ENCODE data around the gene ARRDC4. TPM values are rescaled to one million over a fixed set of nuclear protein-coding genes. Genes with fewer than 3 reads are reported as not detected.

ARRDC4 gene
- polyA plus RNA-seq, 1 of the 3 experiments (the other 2 are of a cell fraction): 2.3 TPM

GRCh38 chr15:97944724-97945123, 15.8 kb upstream of the ARRDC4 start:
- Histone ChIP-seq H3K79me2 (ENCODE audit: insufficient read depth) (no peaks in the 10 kb centered on the region), H3K9me2 (no peaks in the 10 kb centered on the region), H3K36me3 (replicated peaks in 1 of 2; ENCODE audit: control insufficient read depth in 1 of 2, insufficient read depth in 2 of 2, low read length in 1 of 2) (no peaks in the 10 kb centered on the region), H3F3A (replicated peaks; ENCODE audit: insufficient read depth) (no peaks in the 10 kb centered on the region), H3K9me3 (no peaks in the 10 kb centered on the region), H3K9ac (no peak overlapping the region), H3K27ac (ENCODE audit: low read depth in 2 of 2, low read length in 1 of 2) (no peak overlapping the region), H3K4me2 (no peak overlapping the region), H2AFZ (ENCODE audit: low read depth) (no peak overlapping the region), H3K4me1 (ENCODE audit: control insufficient read depth in 1 of 2, insufficient read depth in 2 of 2, low read depth in 1 of 2, low read length in 1 of 2) (no peaks in the 10 kb centered on the region), H3K27me3 (ENCODE audit: insufficient read depth) (peaks cover 10% of the 10 kb centered on the region; the same call in 1 of the 2 replicates), H3K4me3 (ENCODE audit: low read depth in 2 of 2, low read length in 1 of 2) (no peak overlapping the region), H4K20me1 (ENCODE audit: insufficient read depth) (no peaks in the 10 kb centered on the region)
- ChIA-PET POLR2A (no interaction called here), CTCF (interaction anchor here (1.2 to 1.3 kb wide), 3 partner anchors 9 to 40 kb away, joined by 3 to 4 read pairs (median 3); no protein-coding TSS in a partner anchor)
- TF ChIP-seq TCF12 (IDR thresholded peaks at IDR 0.05) (no peak), RAD21 (IDR thresholded peaks at IDR 0.05; ENCODE audit: low read length) (no peak), CHD2 (IDR thresholded peaks at IDR 0.05; ENCODE audit: low read length, partially characterized antibody) (no peak), POLR2AphosphoS5 (IDR thresholded peaks at IDR 0.05; ENCODE audit: low read depth, low read length) (no peak), EP300 (IDR thresholded peaks at IDR 0.05; ENCODE audit: borderline replicate concordance in 1 of 2, low read depth in 1 of 2, low read length in 1 of 2) (no peak), RCOR1 (IDR thresholded peaks at IDR 0.05; ENCODE audit: low read length) (no peak), GABPA (IDR thresholded peaks at IDR 0.05; ENCODE audit: low read depth) (no peak), MEF2A (IDR thresholded peaks at IDR 0.05; ENCODE audit: borderline replicate concordance, low read depth) (no peak), FOSL2 (IDR thresholded peaks at IDR 0.05; ENCODE audit: borderline replicate concordance, low read depth) (no peak), USF1 (IDR thresholded peaks at IDR 0.05; ENCODE audit: borderline replicate concordance, low read depth) (no peak), TEAD4 (IDR thresholded peaks at IDR 0.05; ENCODE audit: borderline replicate concordance, insufficient read depth) (no peak), EZH2phosphoT487 (IDR thresholded peaks at IDR 0.05; ENCODE audit: borderline replicate concordance, low read depth) (no peak), NFIC (IDR thresholded peaks at IDR 0.05; ENCODE audit: borderline replicate concordance) (no peak), CTCF (IDR thresholded peaks at IDR 0.05) (no peak), JUND (IDR thresholded peaks at IDR 0.05) (no peak)
- TF ChIP-seq, protein P1, sequence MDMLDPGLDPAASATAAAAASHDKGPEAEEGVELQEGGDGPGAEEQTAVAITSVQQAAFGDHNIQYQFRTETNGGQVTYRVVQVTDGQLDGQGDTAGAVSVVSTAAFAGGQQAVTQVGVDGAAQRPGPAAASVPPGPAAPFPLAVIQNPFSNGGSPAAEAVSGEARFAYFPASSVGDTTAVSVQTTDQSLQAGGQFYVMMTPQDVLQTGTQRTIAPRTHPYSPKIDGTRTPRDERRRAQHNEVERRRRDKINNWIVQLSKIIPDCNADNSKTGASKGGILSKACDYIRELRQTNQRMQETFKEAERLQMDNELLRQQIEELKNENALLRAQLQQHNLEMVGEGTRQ (IDR thresholded peaks at IDR 0.05; ENCODE audit: borderline replicate concordance, low read depth, low read length): no peak
- TF ChIP-seq, protein P2, sequence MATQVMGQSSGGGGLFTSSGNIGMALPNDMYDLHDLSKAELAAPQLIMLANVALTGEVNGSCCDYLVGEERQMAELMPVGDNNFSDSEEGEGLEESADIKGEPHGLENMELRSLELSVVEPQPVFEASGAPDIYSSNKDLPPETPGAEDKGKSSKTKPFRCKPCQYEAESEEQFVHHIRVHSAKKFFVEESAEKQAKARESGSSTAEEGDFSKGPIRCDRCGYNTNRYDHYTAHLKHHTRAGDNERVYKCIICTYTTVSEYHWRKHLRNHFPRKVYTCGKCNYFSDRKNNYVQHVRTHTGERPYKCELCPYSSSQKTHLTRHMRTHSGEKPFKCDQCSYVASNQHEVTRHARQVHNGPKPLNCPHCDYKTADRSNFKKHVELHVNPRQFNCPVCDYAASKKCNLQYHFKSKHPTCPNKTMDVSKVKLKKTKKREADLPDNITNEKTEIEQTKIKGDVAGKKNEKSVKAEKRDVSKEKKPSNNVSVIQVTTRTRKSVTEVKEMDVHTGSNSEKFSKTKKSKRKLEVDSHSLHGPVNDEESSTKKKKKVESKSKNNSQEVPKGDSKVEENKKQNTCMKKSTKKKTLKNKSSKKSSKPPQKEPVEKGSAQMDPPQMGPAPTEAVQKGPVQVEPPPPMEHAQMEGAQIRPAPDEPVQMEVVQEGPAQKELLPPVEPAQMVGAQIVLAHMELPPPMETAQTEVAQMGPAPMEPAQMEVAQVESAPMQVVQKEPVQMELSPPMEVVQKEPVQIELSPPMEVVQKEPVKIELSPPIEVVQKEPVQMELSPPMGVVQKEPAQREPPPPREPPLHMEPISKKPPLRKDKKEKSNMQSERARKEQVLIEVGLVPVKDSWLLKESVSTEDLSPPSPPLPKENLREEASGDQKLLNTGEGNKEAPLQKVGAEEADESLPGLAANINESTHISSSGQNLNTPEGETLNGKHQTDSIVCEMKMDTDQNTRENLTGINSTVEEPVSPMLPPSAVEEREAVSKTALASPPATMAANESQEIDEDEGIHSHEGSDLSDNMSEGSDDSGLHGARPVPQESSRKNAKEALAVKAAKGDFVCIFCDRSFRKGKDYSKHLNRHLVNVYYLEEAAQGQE (IDR thresholded peaks at IDR 0.05; ENCODE audit: low read depth, low read length): no peak
- WGBS (ENCODE audit: low lambda C conversion rate): 10% methylated on average over 10 of the region's 10 CpGs
- no peak for DNase-seq
